DND-41 (cell line): ENCODE data around the gene FSTL1.

ENCODE experiments used
- CTCF ChIP-seq: IDR thresholded peaks from 2 replicates; pipeline ENCODE4 v1.5.1; 2012; ENCODE audit warnings: borderline replicate concordance, low read length, moderate library complexity, mild to moderate bottlenecking; ENCODE audit not compliant: poor library complexity, severe bottlenecking; ENCODE audit errors: extremely low read depth
- EZH2 ChIP-seq: IDR thresholded peaks from 3 replicates; pipeline ENCODE4 v1.6.1; 2012; ENCODE audit warnings: borderline replicate concordance, low read depth, mild to moderate bottlenecking, moderate library complexity, low read length, inconsistent platforms; ENCODE audit not compliant: severe bottlenecking

GRCh38 chr3:120497818-120498217, 47.0 kb upstream of the FSTL1 start:
- TF ChIP-seq CTCF (no peak), EZH2 (no peak)
